ENCODE measurements around the gene FGGY.

The FGGY gene

GRCh38 chr1:59391212-59392179, 94.6 kb downstream of the FGGY start:
- no peak for DNase-seq

- DNase-seq = no peak
These were observed 96.6 kb downstream of the FGGY start for GRCh38 chr1:59393211-59394180.

GRCh38 chr1:59394706-59395425, 98.0 kb downstream of the FGGY start:
- DNase-seq = no peak

- no peak for DNase-seq
These were observed 99.5 kb downstream of the FGGY start for GRCh38 chr1:59396387-59396786.

- DNase-seq = no peak
These were observed 100.4 kb downstream of the FGGY start for GRCh38 chr1:59397139-59397858.

GRCh38 chr1:59399642-59400041, 102.7 kb downstream of the FGGY start:
- no peak for DNase-seq

- no peak for DNase-seq
These were observed 104.7 kb downstream of the FGGY start for GRCh38 chr1:59401581-59401980.

GRCh38 chr1:59404796-59405195, 107.9 kb downstream of the FGGY start:
- no peak for DNase-seq

GRCh38 chr1:59406437-59407164, 109.7 kb downstream of the FGGY start:
- no peak for DNase-seq

- no peak for DNase-seq
These were observed 111.8 kb downstream of the FGGY start for GRCh38 chr1:59408608-59409240.

- DNase-seq = no peak
These were observed 112.7 kb downstream of the FGGY start for GRCh38 chr1:59409549-59409948.

- DNase-seq = no peak
These were observed 113.1 kb downstream of the FGGY start for GRCh38 chr1:59409986-59410385.

GRCh38 chr1:59410457-59410856, 113.6 kb downstream of the FGGY start:
- DNase-seq = no peak

GRCh38 chr1:59411147-59411546, 114.3 kb downstream of the FGGY start:
- no peak for DNase-seq

GRCh38 chr1:59412718-59413326, 115.9 kb downstream of the FGGY start:
- no peak for DNase-seq

- DNase-seq = no peak
These were observed 116.4 kb downstream of the FGGY start for GRCh38 chr1:59413327-59413720.

- no peak for DNase-seq
These were observed 117.7 kb downstream of the FGGY start for GRCh38 chr1:59414406-59415133.

GRCh38 chr1:59415286-59415850, 118.5 kb downstream of the FGGY start:
- no peak for DNase-seq

GRCh38 chr1:59415881-59416280, 119.0 kb downstream of the FGGY start:
- DNase-seq = no peak

Data from activated T-cell treated with anti-CD3 and anti-CD28 coated beads, Interleukin-2, amount 50 U/mL, for 1 hour (primary cell).